Panc1 (cell line): ENCODE data around the gene PPP1CA. TPM values are rescaled to one million over a fixed set of nuclear protein-coding genes. Genes with fewer than 3 reads are reported as not detected.

Experiments
- ATAC-seq: fragments of 200-7000 bp; cut with Tn5 transposase; 2 replicates; pipeline ENCODE4 v1.9.1; 2020; ENCODE audit warnings: mild to moderate bottlenecking, moderate library complexity
- BruUV-seq: library from RNA; stranded (reverse); fragments of 400-500 nt; replicated peaks from 2 replicates; lab custom pipeline; 2021; lab: Mats Ljungman, UMichigan
- CTCF ChIA-PET: fragments of 300-600 bp; sonication (Branson Sonifier 250); formaldehyde crosslinking; loops from one replicate; lab custom pipeline; 2022; ENCODE audit warnings: antibody characterized with exemption; lab: Charles Lee
- POLR2A ChIA-PET: fragments of 300-600 bp; sonication (Branson Sonifier 250); formaldehyde crosslinking; loops from one replicate; lab custom pipeline; 2022; ENCODE audit warnings: antibody characterized with exemption; lab: Charles Lee
- DNase-seq: peaks from one replicate; pipeline ENCODE4 v3.0.0-alpha.2; 2010; ENCODE audit warnings: low read depth, low spot score
- H3K27ac ChIP-seq: 2 replicates; pipeline ENCODE4 v1.5.1; 2011; ENCODE audit warnings: mild to moderate bottlenecking, low read length, inconsistent platforms
- H3K27me3 ChIP-seq: fragments of 200-500 bp; sonication (Bioruptor generic); 2 replicates; pipeline ENCODE4 v1.6.0; 2014; ENCODE audit warnings: low read length, inconsistent platforms; ENCODE audit not compliant: control insufficient read depth, insufficient read depth
- H3K36me3 ChIP-seq: fragments of 200-500 bp; sonication (Bioruptor generic); 2 replicates; pipeline ENCODE4 v1.5.1; 2014; ENCODE audit warnings: inconsistent platforms, mild to moderate bottlenecking, low read length, moderate library complexity; ENCODE audit not compliant: control insufficient read depth, insufficient read depth
- H3K4me1 ChIP-seq: 2 replicates; pipeline ENCODE4 v1.5.1; 2011; ENCODE audit warnings: inconsistent platforms, mild to moderate bottlenecking, low read length, moderate library complexity; ENCODE audit not compliant: control insufficient read depth, insufficient read depth
- H3K4me3 ChIP-seq, 2 experiments: 2 replicates each; pipeline ENCODE4 v1.5.1; 2011 to 2012; ENCODE audit warnings: low read depth in 2 of 2, low read length in 2 of 2, mild to moderate bottlenecking in 2 of 2, inconsistent platforms in 1 of 2, moderate library complexity in 1 of 2
- H3K9me3 ChIP-seq: fragments of 200-500 bp; sonication (Bioruptor generic); 2 replicates; pipeline ENCODE4 v1.5.1; 2014; ENCODE audit warnings: low read depth, mild to moderate bottlenecking, inconsistent platforms, low read length, moderate library complexity; ENCODE audit not compliant: control insufficient read depth, insufficient read depth
- POLR2AphosphoS5 ChIP-seq: IDR thresholded peaks from 2 replicates; pipeline ENCODE4 v1.6.1; 2012; ENCODE audit warnings: mild to moderate bottlenecking, low read depth, low read length, moderate library complexity
- SIN3A ChIP-seq: IDR thresholded peaks from 2 replicates; pipeline ENCODE4 v1.6.1; 2012; ENCODE audit warnings: low read depth, mild to moderate bottlenecking, low read length, moderate library complexity, borderline replicate concordance; ENCODE audit not compliant: insufficient read depth
- TCF7L2 ChIP-seq: IDR thresholded peaks from 2 replicates; pipeline ENCODE4 v1.6.1; 2011; ENCODE audit warnings: mild to moderate bottlenecking, low read depth, low read length, inconsistent platforms
- in situ Hi-C: cut with HindIII; loops from 2 replicates; pipeline ENCODE4 v1.10.0; 2016; ENCODE audit warnings: low sequenced_read_pairs, low pct_unique_long_range_greater_than_20kb
- intact Hi-C: fragments of 100-400 bp; cut with micrococcal nuclease; formaldehyde crosslinking; loops from one replicate; pipeline ENCODE4 v1.10.0; 2022; ENCODE audit not compliant: unreplicated experiment
- total RNA-seq: library from RNA; stranded (reverse); gene quantifications from one replicate; pipeline ENCODE4 v1.2.1, GENCODE V29; 2021; ENCODE audit not compliant: unreplicated experiment
- TF ChIP-seq, protein P1 (sequence below): fragments of 450-650 bp; IDR thresholded peaks from 2 replicates; pipeline ENCODE4 v1.5.1; 2017; ENCODE audit warnings: mild to moderate bottlenecking
- TF ChIP-seq, protein P2 (sequence below), 2 experiments: IDR thresholded peaks; 2 replicates each; pipeline ENCODE4 v1.6.1; 2011 to 2012; ENCODE audit warnings: low read depth in 2 of 2, control low read depth in 1 of 2, low read length in 1 of 2, mild to moderate bottlenecking in 1 of 2, moderate library complexity in 1 of 2; ENCODE audit not compliant: insufficient read depth in 1 of 2

The PPP1CA gene
- total RNA-seq, 1 experiment from 2014 or later: 361 TPM

GRCh38 chr11:67364783-67365722, 36.6 kb downstream of the PPP1CA start:
- ATAC-seq: no peak
- H3K27ac ChIP-seq: no peak overlapping the region
- ChIA-PET POLR2A (no interaction called here), CTCF (interaction anchor here (0.6 to 1.1 kb wide), 2 partner anchors 10 to 18 kb away, joined by 3 to 6 read pairs; no protein-coding TSS in a partner anchor)
- H3K36me3 ChIP-seq: no peaks in the 10 kb centered on the region
- TF ChIP-seq SIN3A: no peak
- TF ChIP-seq, protein P1, sequence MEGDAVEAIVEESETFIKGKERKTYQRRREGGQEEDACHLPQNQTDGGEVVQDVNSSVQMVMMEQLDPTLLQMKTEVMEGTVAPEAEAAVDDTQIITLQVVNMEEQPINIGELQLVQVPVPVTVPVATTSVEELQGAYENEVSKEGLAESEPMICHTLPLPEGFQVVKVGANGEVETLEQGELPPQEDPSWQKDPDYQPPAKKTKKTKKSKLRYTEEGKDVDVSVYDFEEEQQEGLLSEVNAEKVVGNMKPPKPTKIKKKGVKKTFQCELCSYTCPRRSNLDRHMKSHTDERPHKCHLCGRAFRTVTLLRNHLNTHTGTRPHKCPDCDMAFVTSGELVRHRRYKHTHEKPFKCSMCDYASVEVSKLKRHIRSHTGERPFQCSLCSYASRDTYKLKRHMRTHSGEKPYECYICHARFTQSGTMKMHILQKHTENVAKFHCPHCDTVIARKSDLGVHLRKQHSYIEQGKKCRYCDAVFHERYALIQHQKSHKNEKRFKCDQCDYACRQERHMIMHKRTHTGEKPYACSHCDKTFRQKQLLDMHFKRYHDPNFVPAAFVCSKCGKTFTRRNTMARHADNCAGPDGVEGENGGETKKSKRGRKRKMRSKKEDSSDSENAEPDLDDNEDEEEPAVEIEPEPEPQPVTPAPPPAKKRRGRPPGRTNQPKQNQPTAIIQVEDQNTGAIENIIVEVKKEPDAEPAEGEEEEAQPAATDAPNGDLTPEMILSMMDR: no peak
- TF ChIP-seq POLR2AphosphoS5: no peak
- no peak for TF ChIP-seq TCF7L2
- TF ChIP-seq, protein P2, sequence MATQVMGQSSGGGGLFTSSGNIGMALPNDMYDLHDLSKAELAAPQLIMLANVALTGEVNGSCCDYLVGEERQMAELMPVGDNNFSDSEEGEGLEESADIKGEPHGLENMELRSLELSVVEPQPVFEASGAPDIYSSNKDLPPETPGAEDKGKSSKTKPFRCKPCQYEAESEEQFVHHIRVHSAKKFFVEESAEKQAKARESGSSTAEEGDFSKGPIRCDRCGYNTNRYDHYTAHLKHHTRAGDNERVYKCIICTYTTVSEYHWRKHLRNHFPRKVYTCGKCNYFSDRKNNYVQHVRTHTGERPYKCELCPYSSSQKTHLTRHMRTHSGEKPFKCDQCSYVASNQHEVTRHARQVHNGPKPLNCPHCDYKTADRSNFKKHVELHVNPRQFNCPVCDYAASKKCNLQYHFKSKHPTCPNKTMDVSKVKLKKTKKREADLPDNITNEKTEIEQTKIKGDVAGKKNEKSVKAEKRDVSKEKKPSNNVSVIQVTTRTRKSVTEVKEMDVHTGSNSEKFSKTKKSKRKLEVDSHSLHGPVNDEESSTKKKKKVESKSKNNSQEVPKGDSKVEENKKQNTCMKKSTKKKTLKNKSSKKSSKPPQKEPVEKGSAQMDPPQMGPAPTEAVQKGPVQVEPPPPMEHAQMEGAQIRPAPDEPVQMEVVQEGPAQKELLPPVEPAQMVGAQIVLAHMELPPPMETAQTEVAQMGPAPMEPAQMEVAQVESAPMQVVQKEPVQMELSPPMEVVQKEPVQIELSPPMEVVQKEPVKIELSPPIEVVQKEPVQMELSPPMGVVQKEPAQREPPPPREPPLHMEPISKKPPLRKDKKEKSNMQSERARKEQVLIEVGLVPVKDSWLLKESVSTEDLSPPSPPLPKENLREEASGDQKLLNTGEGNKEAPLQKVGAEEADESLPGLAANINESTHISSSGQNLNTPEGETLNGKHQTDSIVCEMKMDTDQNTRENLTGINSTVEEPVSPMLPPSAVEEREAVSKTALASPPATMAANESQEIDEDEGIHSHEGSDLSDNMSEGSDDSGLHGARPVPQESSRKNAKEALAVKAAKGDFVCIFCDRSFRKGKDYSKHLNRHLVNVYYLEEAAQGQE (IDR thresholded peaks at IDR 0.05; ENCODE audit: insufficient read depth in 1 of 2, low read depth in 2 of 2, low read length in 1 of 2): no peak
- DNase-seq: no peak
- H3K9me3 ChIP-seq: no peaks in the 10 kb centered on the region
- H3K27me3 ChIP-seq: no peaks in the 10 kb centered on the region
- no peak overlapping the region for H3K4me3 ChIP-seq
- intact Hi-C loops: no loop called here
- H3K4me1 ChIP-seq: peaks cover 22% of the 10 kb centered on the region
- no TSS peak for BruUV-seq
- in situ Hi-C loops: no loop called here

- CTCF ChIA-PET: interaction anchor here (1.1 kb wide), 1 partner anchor 18 kb away, joined by 3 read pairs; no protein-coding TSS in a partner anchor
These were observed 37.5 kb downstream of the PPP1CA start for GRCh38 chr11:67364169-67364568.

More at GRCh38 chr11:67364169-67364568, 37.5 kb downstream of the PPP1CA start:
- Histone ChIP-seq H3K36me3 (no peaks in the 10 kb centered on the region), H3K4me1 (peaks cover 14% of the 10 kb centered on the region; the same call in 1 of the 2 replicates), H3K27me3 (no peaks in the 10 kb centered on the region), H3K27ac (no peak overlapping the region), H3K4me3 (no peak overlapping the region), H3K9me3 (no peaks in the 10 kb centered on the region)
- no TSS peak for BruUV-seq
- TF ChIP-seq, protein P2 (IDR thresholded peaks at IDR 0.05; ENCODE audit: insufficient read depth in 1 of 2, low read depth in 2 of 2, low read length in 1 of 2): no peak
- TF ChIP-seq SIN3A (no peak), TCF7L2 (no peak), POLR2AphosphoS5 (no peak)
- TF ChIP-seq, protein P1: no peak
- ATAC-seq: no peak
- intact Hi-C loops: no loop called here
- in situ Hi-C loops: no loop called here
- no peak for DNase-seq
- POLR2A ChIA-PET: interaction anchor here (0.9 kb wide), 1 partner anchor 10 kb away, joined by 6 read pairs; the partner anchor contains the start of gene CLCF1
